GM19463 (cell line): ENCODE results near the gene TECTB.

Source experiments
- ATAC-seq: cut with Tn5 transposase; IDR thresholded peaks from one replicate; pipeline ENCODE4 v1.9.1; 2021; ENCODE audit warnings: mild to moderate bottlenecking, moderate library complexity; ENCODE audit not compliant: unreplicated experiment

The TECTB gene

GRCh38 chr10:112304267-112304859 lies 21.2 kb downstream of the TECTB start:
- ATAC-seq = no peak

GRCh38 chr10:112307358-112308124 lies 24.3 kb downstream of the TECTB start:
- ATAC-seq = peak; percentile 89

- ATAC-seq = no peak
These were observed 24.9 kb downstream of the TECTB start for GRCh38 chr10:112308125-112308502.

- no peak for ATAC-seq
These were observed 28.3 kb downstream of the TECTB start for GRCh38 chr10:112311481-112311880.

GRCh38 chr10:112313234-112313633 lies 30.0 kb downstream of the TECTB start:
- ATAC-seq = no peak

- no peak for ATAC-seq
These were observed 30.7 kb downstream of the TECTB start for GRCh38 chr10:112313911-112314310.

GRCh38 chr10:112314822-112315474 lies 31.7 kb downstream of the TECTB start:
- ATAC-seq = peak; percentile 90

- no peak for ATAC-seq
These were observed 44.5 kb downstream of the TECTB start for GRCh38 chr10:112327678-112328077.

- peak; percentile 66 for ATAC-seq
These were observed 47.0 kb downstream of the TECTB start for GRCh38 chr10:112330162-112330561.

GRCh38 chr10:112330607-112331160 lies 47.5 kb downstream of the TECTB start:
- no peak for ATAC-seq

- ATAC-seq = no peak
These were observed 48.8 kb downstream of the TECTB start for GRCh38 chr10:112332022-112332421.

GRCh38 chr10:112332509-112333228 lies 49.5 kb downstream of the TECTB start:
- no peak for ATAC-seq

- ATAC-seq = no peak
These were observed 50.3 kb downstream of the TECTB start for GRCh38 chr10:112333452-112333851.

- no peak for ATAC-seq
These were observed 52.1 kb downstream of the TECTB start for GRCh38 chr10:112335111-112335867.

- no peak for ATAC-seq
These were observed 52.7 kb downstream of the TECTB start for GRCh38 chr10:112335868-112336265.

GRCh38 chr10:112336556-112337201 lies 53.5 kb downstream of the TECTB start:
- no peak for ATAC-seq

GRCh38 chr10:112338957-112339356 lies 55.8 kb downstream of the TECTB start:
- ATAC-seq = no peak

GRCh38 chr10:112340601-112341000 lies 57.4 kb downstream of the TECTB start:
- no peak for ATAC-seq

GRCh38 chr10:112343056-112343806 lies 60.0 kb downstream of the TECTB start:
- ATAC-seq = no peak
